Measurements from ENCODE around the gene CCNB2. TPM values are rescaled to one million over a fixed set of nuclear protein-coding genes. Genes with fewer than 3 reads are reported as not detected.
A peak's percentile ranks its signal among the peaks of the same experiment; 100 is the strongest.

CCNB2 gene
- total and polyA plus RNA-seq, 9 of the 15 experiments (the other 6 are each of a cell fraction or from before 2014, with no cell fraction given) = 84.8 to 266 (median 124) TPM

- TF ChIP-seq HMGXB4 (CRISPR knock-in tag; IDR thresholded peaks at IDR 0.05) (peak; percentile 50; the same call in 1 of the 2 replicates), KDM4B (IDR thresholded peaks at IDR 0.05; ENCODE audit: borderline replicate concordance in 2 of 2, low read depth in 1 of 2) (0 out of 4 replicates have a peak, but pooled peaks of 1 of the 2 experiments have one; percentile 63), DLX4 (CRISPR knock-in tag; IDR thresholded peaks at IDR 0.05) (no peak), ESRRB (CRISPR knock-in tag; IDR thresholded peaks at IDR 0.05; ENCODE audit: borderline replicate concordance) (no peak), HNRNPL (IDR thresholded peaks at IDR 0.05; ENCODE audit: low read depth, low read length) (no peak), CREB3 (tag; conservative IDR thresholded peaks at IDR 0.05; ENCODE audit: low read depth) (no peak), KDM2B (CRISPR knock-in tag; IDR thresholded peaks at IDR 0.05) (no peak), ZNF551 (CRISPR knock-in tag; IDR thresholded peaks at IDR 0.05) (no peak), SIX5 (IDR thresholded peaks at IDR 0.05; ENCODE audit: borderline replicate concordance in 1 of 2, insufficient read depth in 1 of 2, low read depth in 1 of 2, low read length in 2 of 2) (no peak), ZNF277 (CRISPR knock-in tag; IDR thresholded peaks at IDR 0.05; ENCODE audit: borderline replicate concordance) (no peak), PHF21A (IDR thresholded peaks at IDR 0.05; ENCODE audit: borderline replicate concordance, low read depth) (no peak), YY1 (IDR thresholded peaks at IDR 0.05; ENCODE audit: borderline replicate concordance in 1 of 3, control insufficient read depth in 1 of 3, extremely low read depth in 1 of 3, insufficient read depth in 3 of 3, insufficient read length in 1 of 3, insufficient replicate concordance in 2 of 3, low read depth in 1 of 3, low read length in 2 of 3) (peak in 2 of 3 experiments; percentile 5 to 86), CEBPB (tag; IDR thresholded peaks at IDR 0.05) (no peak), ZNF766 (CRISPR knock-in tag; conservative IDR thresholded peaks at IDR 0.05) (0 out of 2 replicates have a peak, but pooled peaks have one; percentile 11), MEIS2 (IDR thresholded peaks at IDR 0.05; ENCODE audit: partially characterized antibody) (no peak), NFE2 (IDR thresholded peaks at IDR 0.05; ENCODE audit: low read depth) (no peak), FOXP1 (CRISPR knock-in tag; IDR thresholded peaks at IDR 0.05) (no peak; the same call in none of the 2 replicates), CBX2 (IDR thresholded peaks at IDR 0.05; ENCODE audit: insufficient read depth, low read length, poor library complexity, severe bottlenecking) (no peak), RBBP5 (IDR thresholded peaks at IDR 0.05; ENCODE audit: borderline replicate concordance, insufficient read depth, low read length, poor library complexity, severe bottlenecking) (peak; percentile 96), ZKSCAN3 (CRISPR knock-in tag; IDR thresholded peaks at IDR 0.05) (no peak), MEF2D (tag; conservative IDR thresholded peaks at IDR 0.05; ENCODE audit: low read depth) (no peak), NELFE (IDR thresholded peaks at IDR 0.05; ENCODE audit: insufficient read depth, insufficient read length) (no peak)
These were observed at the start of gene CCNB2 (continued) for GRCh38 chr15:59104912-59105732.
